T-cell (primary cell): Measurements from ENCODE around the gene PRKD3. TPM values are rescaled to one million over a fixed set of nuclear protein-coding genes. Genes with fewer than 3 reads are reported as not detected.

Experiments
- ATAC-seq, 4 experiments: fragments of 200-7000 bp in 3 of 4; fragments of 150-1000 bp in 1 of 4; cut with Tn5 transposase; replicated peaks in 1 of 4; 1 replicate in 3 of 4; 2 replicates in 1 of 4; pipeline ENCODE4 v1.10.0; 2021; ENCODE audit warnings: moderate library complexity in 3 of 4, mild to moderate bottlenecking in 2 of 4, moderate number of reproducible peaks in 1 of 4
- CTCF ChIA-PET, 2 donors: fragments of 300-600 bp; sonication (Branson Sonifier 250); formaldehyde crosslinking; loops; one replicate each; lab custom pipeline; 2022; ENCODE audit warnings: antibody characterized with exemption in 2 of 2; lab: Charles Lee
- POLR2A ChIA-PET, 2 donors: fragments of 300-600 bp; sonication (Branson Sonifier 250); formaldehyde crosslinking; loops; one replicate each; lab custom pipeline; 2022; ENCODE audit warnings: antibody characterized with exemption in 2 of 2; lab: Charles Lee
- DNase-seq, 35 experiments: peaks; one replicate each; pipeline versions ENCODE4 v3.0.0 to v3.0.0-alpha.2; 2013 to 2023
- H3K27ac ChIP-seq: one replicate; pipeline ENCODE4 v1.5.1; 2013; ENCODE audit warnings: low read length
- H3K27me3 ChIP-seq, 2 experiments: replicated peaks in 1 of 2; 1 replicate in 1 of 2; 2 replicates in 1 of 2; pipeline versions ENCODE4 v1.6.1 to v1.7.0; 2013; ENCODE audit warnings: low read length in 1 of 2, mixed read lengths in 1 of 2; ENCODE audit not compliant: control insufficient read depth in 2 of 2, insufficient read depth in 2 of 2; ENCODE audit errors: extremely low read depth in 1 of 2
- H3K36me3 ChIP-seq, 2 donors: 1 replicate in 1 of 2; 2 replicates in 1 of 2; pipeline versions ENCODE4 v1.6.1 to v1.7.0; 2013; ENCODE audit warnings: low read length in 1 of 2; ENCODE audit not compliant: control insufficient read depth in 2 of 2, insufficient read depth in 1 of 2; ENCODE audit errors: extremely low read depth in 1 of 2
- H3K4me1 ChIP-seq, 2 experiments: 1 replicate in 1 of 2; 2 replicates in 1 of 2; pipeline versions ENCODE4 v1.6.1 to v1.7.0; 2013; ENCODE audit warnings: low read length in 2 of 2, mixed read lengths in 1 of 2; ENCODE audit not compliant: insufficient read depth in 2 of 2, control insufficient read depth in 1 of 2; ENCODE audit errors: extremely low read depth in 1 of 2
- H3K4me3 ChIP-seq, 2 donors: 1 replicate in 1 of 2; 2 replicates in 1 of 2; pipeline versions ENCODE4 v1.5.1 to v1.7.0; 2013; ENCODE audit warnings: mild to moderate bottlenecking in 2 of 2, low read length in 1 of 2, moderate library complexity in 1 of 2; ENCODE audit not compliant: control insufficient read depth in 1 of 2; ENCODE audit errors: extremely low read depth in 1 of 2
- H3K9me3 ChIP-seq: 2 replicates; pipeline ENCODE4 v1.7.0; 2013
- H3K27ac Mint-ChIP-seq, 2 donors: one replicate each; pipeline ENCODE4 v1.8.0; 2020 to 2021; ENCODE audit warnings: mild to moderate bottlenecking in 2 of 2, mixed read lengths in 2 of 2
- H3K27me3 Mint-ChIP-seq, 2 donors: one replicate each; pipeline ENCODE4 v1.8.0; 2021 to 2022; ENCODE audit warnings: mixed read lengths in 2 of 2
- H3K36me3 Mint-ChIP-seq: one replicate; pipeline ENCODE4 v1.8.0; 2021; ENCODE audit warnings: mixed read lengths
- H3K4me1 Mint-ChIP-seq, 3 donors: one replicate each; pipeline ENCODE4 v1.8.0; 2020 to 2022; ENCODE audit warnings: mixed read lengths in 3 of 3, mild to moderate bottlenecking in 1 of 3
- H3K4me3 Mint-ChIP-seq, 3 donors: one replicate each; pipeline ENCODE4 v1.8.0; 2020 to 2022; ENCODE audit warnings: mild to moderate bottlenecking in 3 of 3, mixed read lengths in 3 of 3, moderate library complexity in 3 of 3
- H3K9me3 Mint-ChIP-seq, 3 donors: one replicate each; pipeline ENCODE4 v1.8.0; 2020 to 2022; ENCODE audit warnings: mixed read lengths in 3 of 3
- WGBS: methylation state at CpG from one replicate; pipeline ENCODE4 v1.1.5; 2013; ENCODE audit warnings: missing lambda C conversion rate; ENCODE audit not compliant: insufficient coverage; 5-methylcytosine and 5-hydroxymethylcytosine counted together
- total RNA-seq, 35 experiments: library from RNA in 6 of 35; stranded (reverse) in 6 of 35; fragments of 120-200 nt in 1 of 35; gene quantifications; one replicate each; pipeline versions ENCODE4 v1.2.1 to v1.2.4 and lab custom pipeline; 2013 to 2026

PRKD3 gene
- total RNA-seq, 5 donors from 2014 or later (not counting 1 experiment from before 2014, with no cell fraction given) = 30.6 to 45.5 (median 36.9) TPM

DNA sequence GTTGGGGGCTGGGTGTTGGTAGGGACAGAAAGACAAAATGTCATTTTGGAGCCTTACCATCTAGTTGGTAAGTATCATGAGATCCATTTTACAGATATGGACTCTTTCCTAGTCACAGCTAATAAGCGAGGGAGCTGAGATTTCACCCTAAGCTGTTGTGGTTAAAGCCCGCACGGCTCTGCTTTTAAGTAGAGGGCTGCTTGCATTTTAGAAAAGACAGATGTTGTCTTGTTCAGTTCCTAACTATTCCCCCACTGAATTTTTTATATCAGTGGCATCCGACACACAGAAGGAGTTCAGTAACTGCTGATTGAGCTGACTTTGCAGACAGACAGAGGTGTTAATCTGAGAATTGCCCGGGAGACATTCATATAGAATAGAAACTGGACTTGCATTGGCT is 23.5 kb upstream of the PRKD3 start:
- ChIA-PET POLR2A (no interaction called here), CTCF (no interaction called here)
- no peak overlapping the region for H3K4me3 ChIP-seq
- Mint-ChIP-seq H3K4me1 (peaks cover 9 to 17% (median 14%) of the 10 kb centered on the region in 3 donors), H3K27me3 (peaks cover 14 to 21% of the 10 kb centered on the region in 2 donors), H3K4me3 (no peak overlapping the region), H3K36me3 (no peaks in the 10 kb centered on the region), H3K9me3 (no peaks in the 10 kb centered on the region), H3K27ac (no peak overlapping the region)
- peaks cover 0 to 16% of the 10 kb centered on the region in 2 experiments for H3K27me3 ChIP-seq
- H3K27ac ChIP-seq = no peak overlapping the region
- H3K4me1 ChIP-seq = peaks cover 2 to 15% of the 10 kb centered on the region in 2 experiments
- no CpG with 5 or more reads among the region's 5 CpGs for WGBS
- no peak for DNase-seq
- no peaks in the 10 kb centered on the region for H3K36me3 ChIP-seq
- no peaks in the 10 kb centered on the region for H3K9me3 ChIP-seq
- no peak for ATAC-seq

DNA sequence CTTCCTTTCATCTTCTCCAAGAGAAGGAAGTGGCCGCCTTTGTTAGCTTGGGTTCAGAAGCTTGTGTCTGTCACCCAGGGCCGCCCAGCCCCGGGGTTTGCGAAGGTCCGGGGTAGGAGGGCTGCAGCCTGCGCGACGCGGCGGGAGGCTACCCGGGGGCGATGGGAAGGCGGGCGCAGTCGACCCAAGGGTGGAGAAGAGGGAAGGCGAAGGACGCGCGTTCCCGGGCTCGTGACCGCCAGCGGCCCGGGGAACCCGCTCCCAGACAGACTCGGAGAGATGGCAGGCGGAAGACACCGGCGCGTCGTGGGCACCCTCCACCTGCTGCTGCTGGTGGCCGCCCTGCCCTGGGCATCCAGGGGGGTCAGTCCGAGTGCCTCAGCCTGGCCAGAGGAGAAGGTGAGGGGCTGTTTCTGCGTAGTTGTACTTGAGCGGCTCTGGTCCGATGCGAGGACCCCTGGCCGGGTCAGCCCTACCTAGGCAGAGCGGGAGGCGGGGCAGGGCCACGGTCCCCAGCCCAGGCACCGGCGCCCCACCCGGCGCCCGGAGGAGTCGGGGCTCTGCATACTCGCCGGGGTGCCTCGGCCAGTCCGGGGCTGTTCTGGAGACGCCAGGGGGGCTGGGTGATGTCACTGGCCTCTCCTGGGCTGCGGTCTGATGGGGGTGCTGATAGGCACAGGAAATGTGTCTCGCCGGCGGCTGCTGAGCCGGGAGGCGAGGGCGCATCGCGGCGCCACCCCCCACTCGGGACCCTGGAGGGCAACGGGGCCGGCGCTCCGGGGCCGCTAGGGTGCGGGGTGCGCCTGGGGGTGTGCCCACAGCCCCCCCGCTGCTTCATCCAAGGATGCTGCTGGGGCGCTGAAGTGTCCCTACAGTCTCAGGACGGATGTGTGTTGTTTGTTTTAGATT is 20.1 kb upstream of the PRKD3 start, which contains the start of gene QPCT:
Gene QPCT (plus strand): TSS at position 178 of the 909 bp plus-strand sequence. CDS start 102 bp downstream, at position 280.
- DNase-seq (peak; percentile 10 to 77 (median 47)), ATAC-seq (peak; percentile 82 to 88 (median 85))
- Histone ChIP-seq H3K36me3 (no peaks in the 10 kb centered on the region), H3K9me3 (no peaks in the 10 kb centered on the region), H3K4me1 (peaks cover 2 to 15% of the 10 kb centered on the region in 2 experiments), H3K4me3 (peak within 1 kb of the TSS; percentile 52 to 82), H3K27me3 (peaks cover 0 to 10% of the 10 kb centered on the region in 2 experiments), H3K27ac (no peak within 1 kb of the TSS)
- CTCF ChIA-PET = interaction anchor here in 1 of 2 donors (0.8 kb wide), 1 partner anchor 19 kb away, joined by 3 read pairs; no protein-coding TSS in a partner anchor
- H3K9me3 Mint-ChIP-seq = no peaks in the 10 kb centered on the region
- peaks cover 9 to 17% (median 14%) of the 10 kb centered on the region in 3 donors for H3K4me1 Mint-ChIP-seq
- whole genome bisulfite sequencing = 3% methylated on average over 67 of the region's 73 CpGs
- H3K4me3 Mint-ChIP-seq = peak within 1 kb of the TSS; percentile 76 to 84 (median 83)
- POLR2A ChIA-PET = no interaction called here
- no peaks in the 10 kb centered on the region for H3K36me3 Mint-ChIP-seq
- peaks cover 10 to 14% of the 10 kb centered on the region in 2 donors for H3K27me3 Mint-ChIP-seq
- H3K27ac Mint-ChIP-seq = peak within 1 kb of the TSS; percentile 36 to 64

DNA sequence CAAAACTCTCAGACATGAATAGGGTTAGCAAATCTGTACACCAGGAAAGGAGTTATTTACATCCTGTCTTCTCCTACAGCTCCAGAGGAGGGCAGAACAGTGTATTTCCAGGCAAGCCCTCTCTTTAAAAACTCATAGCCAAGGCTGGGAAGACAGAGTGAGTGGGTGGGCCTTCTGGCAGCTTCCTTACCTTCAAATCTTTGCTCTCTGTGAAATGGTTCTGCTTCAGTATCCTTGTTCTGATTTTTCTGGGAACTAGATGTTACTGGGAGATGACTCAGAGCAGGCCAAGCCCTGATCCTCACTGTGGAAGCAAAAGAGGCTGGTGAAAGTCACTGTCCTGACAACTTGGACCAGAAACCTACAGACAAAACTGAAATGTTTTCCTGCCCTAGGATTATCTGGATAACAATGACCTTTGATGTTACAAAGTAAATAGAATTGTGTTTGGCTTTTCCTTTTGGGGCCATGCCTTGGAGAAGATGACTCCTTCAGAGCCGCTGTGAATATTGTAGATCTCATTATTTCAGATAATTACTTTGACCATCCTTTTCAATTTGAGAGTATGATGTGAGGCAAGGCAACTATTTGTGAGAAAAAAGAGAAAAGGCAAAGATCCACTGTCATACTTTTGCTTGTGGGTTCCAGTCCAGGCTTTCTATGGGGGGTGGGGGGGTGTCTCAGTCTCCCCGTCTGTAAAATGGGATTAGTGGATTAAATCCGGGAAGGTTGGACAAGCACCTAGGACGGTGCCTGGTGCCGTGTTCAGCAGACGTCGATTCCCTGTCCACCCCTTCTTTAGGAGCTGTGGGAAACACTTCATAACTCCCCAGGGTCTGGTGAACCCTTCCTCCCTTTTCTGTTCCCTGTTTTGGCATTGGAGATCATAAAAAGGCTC is 19.2 kb upstream of the PRKD3 start:
- H3K36me3 ChIP-seq = no peaks in the 10 kb centered on the region
- ChIA-PET CTCF (interaction anchor here in 1 of 2 donors (0.6 to 1.3 kb wide), 3 partner anchors 19 to 213 kb away, joined by 3 read pairs; no protein-coding TSS in a partner anchor), POLR2A (no interaction called here)
- peak overlapping the region; percentile 52 to 82 for H3K4me3 ChIP-seq
- no peaks in the 10 kb centered on the region for H3K9me3 ChIP-seq
- no peak for DNase-seq
- H3K4me1 ChIP-seq = peaks cover 2 to 15% of the 10 kb centered on the region in 2 experiments
- Mint-ChIP-seq H3K9me3 (no peaks in the 10 kb centered on the region), H3K4me1 (peaks cover 9 to 17% (median 14%) of the 10 kb centered on the region in 3 donors), H3K4me3 (peak overlapping the region; percentile 76 to 84 (median 83)), H3K27ac (peak overlapping the region in 1 of 2 donors; percentile 64), H3K27me3 (peaks cover 4 to 14% of the 10 kb centered on the region in 2 donors), H3K36me3 (no peaks in the 10 kb centered on the region)
- ATAC-seq = no peak
- 90% methylated on average over 4 of the region's 7 CpGs for WGBS
- peaks cover 0 to 10% of the 10 kb centered on the region in 2 experiments for H3K27me3 ChIP-seq
- H3K27ac ChIP-seq = no peak overlapping the region

DNA sequence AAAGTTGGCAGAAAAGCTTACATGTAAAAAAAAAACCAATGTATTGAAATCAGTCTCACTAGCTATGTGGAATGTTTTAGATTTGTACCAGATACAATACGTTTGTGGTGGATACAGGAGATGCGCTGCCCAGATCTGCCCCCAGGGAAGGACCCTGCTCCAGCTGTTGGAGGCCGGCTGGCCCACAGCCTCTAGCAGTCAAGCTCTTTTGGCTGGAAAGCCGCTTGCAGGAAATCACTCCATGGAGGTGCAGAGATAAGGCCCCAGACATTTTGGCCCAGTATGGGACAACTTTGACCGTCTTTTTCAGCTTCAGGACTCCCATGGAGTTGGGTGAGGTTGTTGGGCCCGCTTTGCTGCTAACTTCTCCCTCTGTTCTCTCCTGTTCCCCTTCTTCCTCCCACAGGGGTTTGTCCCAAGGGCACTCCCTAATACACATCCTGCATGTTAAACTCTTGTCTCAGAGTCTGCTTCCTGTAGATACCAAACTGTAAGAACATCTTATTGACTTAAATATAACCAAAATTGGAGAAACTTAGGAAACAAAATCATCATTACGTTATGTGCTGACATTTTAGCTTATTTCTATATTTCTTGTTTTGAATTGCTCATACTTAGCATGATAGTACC is 18.1 kb upstream of the PRKD3 start:
- ATAC-seq = no peak
- no peak overlapping the region for H3K27ac Mint-ChIP-seq
- ChIA-PET POLR2A (interaction anchor here in 1 of 2 donors (0.5 kb wide), 1 partner anchor 30 kb away, joined by 3 read pairs; no protein-coding TSS in a partner anchor), CTCF (interaction anchor here in 1 of 2 donors (0.6 to 1.3 kb wide), 3 partner anchors 52 to 214 kb away, joined by 3 read pairs; no protein-coding TSS in a partner anchor)
- Histone ChIP-seq H3K27ac (no peak overlapping the region), H3K36me3 (no peaks in the 10 kb centered on the region), H3K4me3 (no peak overlapping the region), H3K9me3 (no peaks in the 10 kb centered on the region), H3K4me1 (peaks cover 2 to 15% of the 10 kb centered on the region in 2 experiments), H3K27me3 (peaks cover 0 to 8% of the 10 kb centered on the region in 2 experiments)
- no peak for DNase-seq
- H3K27me3 Mint-ChIP-seq = peaks cover 3 to 12% of the 10 kb centered on the region in 2 donors
- no peaks in the 10 kb centered on the region for H3K9me3 Mint-ChIP-seq
- H3K36me3 Mint-ChIP-seq = no peaks in the 10 kb centered on the region
- peaks cover 9 to 17% (median 14%) of the 10 kb centered on the region in 3 donors for H3K4me1 Mint-ChIP-seq
- H3K4me3 Mint-ChIP-seq = no peak overlapping the region
- 96% methylated on average over 3 of the region's 7 CpGs for WGBS

DNA sequence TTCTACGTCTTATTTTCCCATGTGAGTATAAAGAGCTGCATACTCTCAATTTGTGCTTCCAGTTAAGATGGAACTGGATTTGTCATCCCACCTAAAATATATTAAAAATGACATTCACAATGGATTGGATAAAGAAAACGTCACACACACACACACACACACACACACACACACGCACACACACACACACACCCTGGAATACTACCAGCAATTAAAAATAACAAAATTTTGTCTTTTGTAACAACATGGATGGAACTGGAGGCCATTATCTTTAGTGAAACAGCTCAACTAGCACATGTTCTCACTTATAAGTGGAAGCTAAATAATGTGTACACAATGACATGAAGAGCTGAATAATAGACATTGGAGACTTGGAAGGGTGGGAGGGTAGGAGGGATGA is 16.0 kb upstream of the PRKD3 start:
- no peak overlapping the region for H3K27ac ChIP-seq
- peaks cover 2 to 14% of the 10 kb centered on the region in 2 experiments for H3K4me1 ChIP-seq
- Mint-ChIP-seq H3K4me3 (no peak overlapping the region), H3K4me1 (peaks cover 9 to 12% (median 12%) of the 10 kb centered on the region in 3 donors), H3K9me3 (no peaks in the 10 kb centered on the region), H3K36me3 (no peaks in the 10 kb centered on the region), H3K27me3 (peaks cover 0 to 3% of the 10 kb centered on the region in 2 donors), H3K27ac (no peak overlapping the region)
- peaks cover 0 to 8% of the 10 kb centered on the region in 2 experiments for H3K27me3 ChIP-seq
- ChIA-PET POLR2A (no interaction called here), CTCF (interaction anchor here in 1 of 2 donors (1.0 kb wide), 1 partner anchor 37 kb away, joined by 3 read pairs; no protein-coding TSS in a partner anchor)
- no peaks in the 10 kb centered on the region for H3K9me3 ChIP-seq
- no CpG with 5 or more reads among the region's 3 CpGs for WGBS
- H3K4me3 ChIP-seq = no peak overlapping the region
- ATAC-seq (no peak), DNase-seq (no peak)
- H3K36me3 ChIP-seq = no peaks in the 10 kb centered on the region
